DND-41 (cell line): ENCODE data around the gene MYL3.

Source experiments
- ATAC-seq: fragments of 200-7000 bp; cut with Tn5 transposase; 3 replicates; pipeline ENCODE4 v1.9.1; 2021; ENCODE audit warnings: low read depth; ENCODE audit not compliant: insufficient read depth
- DNase-seq: peaks from one replicate; pipeline ENCODE4 v3.0.0-alpha.2; 2020
- H2AFZ ChIP-seq: 2 replicates; pipeline ENCODE4 v1.6.0; 2012; ENCODE audit warnings: low read depth, low read length
- H3K27ac ChIP-seq: 2 replicates; pipeline ENCODE4 v1.5.1; 2012; ENCODE audit warnings: low read length, inconsistent platforms
- H3K27me3 ChIP-seq: fragments of 200-600 bp; sonication (generic); 2 replicates; pipeline ENCODE4 v1.6.0; 2012; ENCODE audit warnings: low read length, mild to moderate bottlenecking, inconsistent platforms; ENCODE audit not compliant: insufficient read depth, poor library complexity
- H3K36me3 ChIP-seq: 2 replicates; pipeline ENCODE4 v1.5.1; 2012; ENCODE audit warnings: low read length, inconsistent platforms; ENCODE audit not compliant: insufficient read depth
- H3K4me1 ChIP-seq: 2 replicates; pipeline ENCODE4 v1.5.1; 2012; ENCODE audit warnings: mild to moderate bottlenecking, low read length; ENCODE audit not compliant: insufficient read depth
- H3K4me2 ChIP-seq: 2 replicates; pipeline ENCODE4 v1.6.0; 2012; ENCODE audit warnings: mild to moderate bottlenecking, moderate library complexity, low read length, inconsistent platforms; ENCODE audit not compliant: insufficient read depth
- H3K4me3 ChIP-seq, 2 experiments: fragments of 200-600 bp in 1 of 2; shearing (Covaris generic) in 1 of 2; 2 replicates each; pipeline ENCODE4 v1.5.1; 2012 to 2016; ENCODE audit warnings: inconsistent platforms in 2 of 2, low read length in 2 of 2, mild to moderate bottlenecking in 2 of 2, low read depth in 1 of 2, moderate library complexity in 1 of 2
- H3K79me2 ChIP-seq: 2 replicates; pipeline ENCODE4 v1.6.0; 2012; ENCODE audit warnings: low read length, inconsistent platforms; ENCODE audit not compliant: insufficient read depth
- H3K9ac ChIP-seq: 2 replicates; pipeline ENCODE4 v1.6.0; 2012; ENCODE audit warnings: low read depth, mild to moderate bottlenecking, inconsistent platforms, low read length, moderate library complexity
- H3K9me3 ChIP-seq: 2 replicates; pipeline ENCODE4 v1.5.1; 2012; ENCODE audit warnings: low read length, moderate library complexity, mild to moderate bottlenecking, inconsistent platforms; ENCODE audit not compliant: insufficient read depth, severe bottlenecking
- H4K20me1 ChIP-seq: 2 replicates; pipeline ENCODE4 v1.6.0; 2012; ENCODE audit warnings: low read length; ENCODE audit not compliant: insufficient read depth
- EZH2 ChIP-seq: IDR thresholded peaks from 3 replicates; pipeline ENCODE4 v1.6.1; 2012; ENCODE audit warnings: borderline replicate concordance, low read depth, mild to moderate bottlenecking, moderate library complexity, low read length, inconsistent platforms; ENCODE audit not compliant: severe bottlenecking
- TF ChIP-seq, protein P1 (sequence below): IDR thresholded peaks from 2 replicates; pipeline ENCODE4 v1.5.1; 2012; ENCODE audit warnings: borderline replicate concordance, low read length, moderate library complexity, mild to moderate bottlenecking; ENCODE audit not compliant: poor library complexity, severe bottlenecking; ENCODE audit errors: extremely low read depth

The MYL3 gene

DNA sequence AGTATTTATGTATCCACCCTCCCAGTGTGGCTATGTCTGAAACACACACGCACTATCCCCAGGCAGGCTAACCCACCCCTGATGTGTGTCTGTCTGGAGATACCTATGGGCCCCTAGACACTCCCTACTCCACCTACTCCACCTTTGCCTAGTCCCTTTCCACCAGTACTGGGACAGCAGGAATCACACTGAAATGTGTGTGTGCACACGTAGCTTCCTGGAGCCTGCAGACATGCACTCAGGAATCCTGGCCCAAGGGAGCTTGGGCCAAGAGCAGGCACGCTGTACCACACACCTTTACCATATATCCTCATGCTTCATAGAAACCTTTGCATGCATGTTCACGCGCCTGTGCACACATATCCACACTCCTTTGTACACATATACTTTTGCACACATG, 7.4 kb upstream of the MYL3 start:
- Histone ChIP-seq H4K20me1 (no peaks in the 10 kb centered on the region; the same call in 1 of the 2 replicates), H3K36me3 (no peaks in the 10 kb centered on the region), H3K4me2 (no peak overlapping the region), H3K79me2 (no peaks in the 10 kb centered on the region), H3K9me3 (no peaks in the 10 kb centered on the region), H3K27me3 (no peaks in the 10 kb centered on the region), H3K4me3 (no peak overlapping the region), H3K4me1 (no peaks in the 10 kb centered on the region), H2AFZ (no peak overlapping the region), H3K9ac (no peak overlapping the region), H3K27ac (no peak overlapping the region)
- TF ChIP-seq, protein P1, sequence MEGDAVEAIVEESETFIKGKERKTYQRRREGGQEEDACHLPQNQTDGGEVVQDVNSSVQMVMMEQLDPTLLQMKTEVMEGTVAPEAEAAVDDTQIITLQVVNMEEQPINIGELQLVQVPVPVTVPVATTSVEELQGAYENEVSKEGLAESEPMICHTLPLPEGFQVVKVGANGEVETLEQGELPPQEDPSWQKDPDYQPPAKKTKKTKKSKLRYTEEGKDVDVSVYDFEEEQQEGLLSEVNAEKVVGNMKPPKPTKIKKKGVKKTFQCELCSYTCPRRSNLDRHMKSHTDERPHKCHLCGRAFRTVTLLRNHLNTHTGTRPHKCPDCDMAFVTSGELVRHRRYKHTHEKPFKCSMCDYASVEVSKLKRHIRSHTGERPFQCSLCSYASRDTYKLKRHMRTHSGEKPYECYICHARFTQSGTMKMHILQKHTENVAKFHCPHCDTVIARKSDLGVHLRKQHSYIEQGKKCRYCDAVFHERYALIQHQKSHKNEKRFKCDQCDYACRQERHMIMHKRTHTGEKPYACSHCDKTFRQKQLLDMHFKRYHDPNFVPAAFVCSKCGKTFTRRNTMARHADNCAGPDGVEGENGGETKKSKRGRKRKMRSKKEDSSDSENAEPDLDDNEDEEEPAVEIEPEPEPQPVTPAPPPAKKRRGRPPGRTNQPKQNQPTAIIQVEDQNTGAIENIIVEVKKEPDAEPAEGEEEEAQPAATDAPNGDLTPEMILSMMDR, result no peak
- no peak for TF ChIP-seq EZH2
- DNase-seq, result no peak
- no peak for ATAC-seq

GRCh38 chr3:46869440-46869839, 6.2 kb upstream of the MYL3 start:
- no peaks in the 10 kb centered on the region for H3K36me3 ChIP-seq
- H4K20me1 ChIP-seq, result no peaks in the 10 kb centered on the region; the same call in 1 of the 2 replicates
- H3K4me1 ChIP-seq, result no peaks in the 10 kb centered on the region
- DNase-seq, result no peak
- H3K27me3 ChIP-seq, result no peaks in the 10 kb centered on the region
- no peaks in the 10 kb centered on the region for H3K79me2 ChIP-seq
- H2AFZ ChIP-seq, result no peak overlapping the region
- ATAC-seq, result no peak
- no peak overlapping the region for H3K4me2 ChIP-seq
- H3K27ac ChIP-seq, result no peak overlapping the region
- no peak overlapping the region for H3K4me3 ChIP-seq
- H3K9me3 ChIP-seq, result no peaks in the 10 kb centered on the region
- H3K9ac ChIP-seq, result no peak overlapping the region
- TF ChIP-seq, protein P1, result no peak
- no peak for TF ChIP-seq EZH2

- Histone ChIP-seq H3K27me3 (no peaks in the 10 kb centered on the region), H3K27ac (no peak overlapping the region)
- TF ChIP-seq, protein P1, result no peak
- TF ChIP-seq EZH2, result no peak
Observed at GRCh38 chr3:46868948-46869347, 5.7 kb upstream of the MYL3 start.

DNA sequence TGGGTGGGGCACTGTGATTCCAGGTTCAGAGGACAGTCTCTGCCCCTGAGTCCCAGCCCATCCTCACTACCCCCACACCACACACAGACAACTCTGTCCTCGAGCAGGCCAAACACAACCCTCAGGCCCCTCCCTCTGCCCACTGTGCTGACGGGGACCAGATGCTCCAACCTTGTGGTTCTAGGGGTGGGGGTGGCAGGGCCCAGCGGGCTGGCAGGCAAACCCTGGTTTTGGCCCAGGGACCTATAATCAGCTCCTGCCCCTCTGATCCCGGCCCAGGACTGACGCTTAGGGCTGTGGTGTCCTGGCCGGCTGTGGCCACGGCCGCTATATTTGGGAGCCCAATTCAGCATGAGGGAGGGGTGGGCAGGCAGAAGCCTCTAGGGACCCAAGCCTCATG, 5.0 kb upstream of the MYL3 start:
- Histone ChIP-seq H2AFZ (no peak overlapping the region), H3K79me2 (no peaks in the 10 kb centered on the region), H3K4me2 (no peak overlapping the region), H3K4me3 (no peak overlapping the region), H3K9ac (no peak overlapping the region), H4K20me1 (no peaks in the 10 kb centered on the region; the same call in 1 of the 2 replicates), H3K27ac (no peak overlapping the region), H3K9me3 (no peaks in the 10 kb centered on the region), H3K36me3 (no peaks in the 10 kb centered on the region), H3K4me1 (no peaks in the 10 kb centered on the region), H3K27me3 (no peaks in the 10 kb centered on the region)
- ATAC-seq (no peak), DNase-seq (no peak)
- TF ChIP-seq, protein P1, result no peak
- TF ChIP-seq EZH2, result no peak

More at GRCh38 chr3:46868948-46869347, 5.7 kb upstream of the MYL3 start:
- H3K79me2 ChIP-seq, result no peaks in the 10 kb centered on the region
- no peak for DNase-seq
- H3K9me3 ChIP-seq, result no peaks in the 10 kb centered on the region
- H3K4me3 ChIP-seq, result no peak overlapping the region
- no peaks in the 10 kb centered on the region for H3K4me1 ChIP-seq
- H3K9ac ChIP-seq, result no peak overlapping the region
- no peaks in the 10 kb centered on the region; the same call in 1 of the 2 replicates for H4K20me1 ChIP-seq
- H3K36me3 ChIP-seq, result no peaks in the 10 kb centered on the region
- ATAC-seq, result no peak
- H3K4me2 ChIP-seq, result no peak overlapping the region
- no peak overlapping the region for H2AFZ ChIP-seq
